HK-2 (cell line): ENCODE measurements around the gene LRRC56.
A peak's percentile ranks its signal among the peaks of the same experiment; 100 is the strongest.

Experiments used
- DNase-seq: peaks from one replicate; pipeline ENCODE4 v3.0.0-alpha.2; 2018; ENCODE audit not compliant: unreplicated experiment

The LRRC56 gene

GRCh38 chr11:540583-541432, 3.5 kb downstream of the LRRC56 start:
- DNase-seq = no peak

GRCh38 chr11:541433-541885, 4.1 kb downstream of the LRRC56 start:
- DNase-seq = no peak

GRCh38 chr11:544817-545166, 7.5 kb downstream of the LRRC56 start:
- no peak for DNase-seq

GRCh38 chr11:545171-545570, 7.8 kb downstream of the LRRC56 start:
- DNase-seq = no peak

- DNase-seq = peak; percentile 38
Measured at GRCh38 chr11:548700-549603, 11.6 kb downstream of the LRRC56 start.

- no peak for DNase-seq
Measured at GRCh38 chr11:550021-550745, 12.9 kb downstream of the LRRC56 start.

- no peak for DNase-seq
Measured at GRCh38 chr11:550746-551085, 13.4 kb downstream of the LRRC56 start.

- DNase-seq = no peak
Measured at GRCh38 chr11:551131-551530, 13.8 kb downstream of the LRRC56 start.

GRCh38 chr11:551596-551995, 14.3 kb downstream of the LRRC56 start:
- no peak for DNase-seq

GRCh38 chr11:553083-553987, 16.0 kb downstream of the LRRC56 start:
- DNase-seq = no peak

GRCh38 chr11:553988-554340, 16.6 kb downstream of the LRRC56 start:
- DNase-seq = no peak

- peak; percentile 54 for DNase-seq
Measured at GRCh38 chr11:554428-555226, 17.3 kb downstream of the LRRC56 start.

- DNase-seq = no peak
Measured at GRCh38 chr11:555227-555779, 18.0 kb downstream of the LRRC56 start.

GRCh38 chr11:555780-556661, 18.7 kb downstream of the LRRC56 start:
- no peak for DNase-seq

GRCh38 chr11:556662-557256, 19.4 kb downstream of the LRRC56 start:
- DNase-seq = no peak

- DNase-seq = no peak
Measured at GRCh38 chr11:557328-558132, 20.2 kb downstream of the LRRC56 start.

- DNase-seq = no peak
Measured at GRCh38 chr11:558503-558902, 21.2 kb downstream of the LRRC56 start.
